Adrenal gland (tissue), 12 donors: ENCODE results near the gene BABAM2. TPM values are rescaled to one million over a fixed set of nuclear protein-coding genes. Genes with fewer than 3 reads are reported as not detected.

Source experiments
- DNase-seq, 7 donors: peaks; one replicate each; pipeline ENCODE4 v3.0.0-alpha.2; 2019 to 2020
- H3K27ac ChIP-seq, 5 donors: fragments of 200-600 bp; sonication (generic) in 4 of 5; 1 replicate in 3 of 5; 2 replicates in 2 of 5; pipeline versions ENCODE4 v1.5.1 to v1.8.0; 2016 to 2020; ENCODE audit warnings: mild to moderate bottlenecking in 1 of 5
- H3K27me3 ChIP-seq: fragments of 200-600 bp; 2 replicates; pipeline ENCODE4 v1.8.0; 2021
- H3K36me3 ChIP-seq, 2 donors: fragments of 200-600 bp; replicated peaks in 1 of 2; 1 replicate in 1 of 2; 2 replicates in 1 of 2; pipeline versions ENCODE4 v1.5.1 to v1.8.0; 2018 to 2022
- H3K4me1 ChIP-seq, 2 donors: fragments of 200-600 bp; replicated peaks in 1 of 2; 1 replicate in 1 of 2; 2 replicates in 1 of 2; pipeline versions ENCODE4 v1.5.1 to v1.8.0; 2018 to 2021
- H3K4me3 ChIP-seq, 4 donors: fragments of 200-600 bp; sonication (generic) in 3 of 4; one replicate each; pipeline ENCODE4 v1.5.1; 2016 to 2018
- H3K9me3 ChIP-seq, 3 donors: fragments of 200-600 bp; sonication (generic) in 1 of 3; replicated peaks in 1 of 3; 1 replicate in 2 of 3; 2 replicates in 1 of 3; pipeline versions ENCODE4 v1.5.1 to v1.8.0; 2016 to 2021
- CTCF ChIP-seq, 6 experiments: fragments of 450-650 bp in 4 of 6; fragments of 200-600 bp in 2 of 6; sonication (generic) in 1 of 6; IDR thresholded peaks; 1 replicate in 5 of 6; 2 replicates in 1 of 6; pipeline versions ENCODE4 v1.5.1 to v1.8.0; 2016 to 2021; ENCODE audit warnings: antibody characterized with exemption in 6 of 6, mild to moderate bottlenecking in 2 of 6, moderate library complexity in 1 of 6
- POLR2A ChIP-seq, 2 donors: fragments of 450-650 bp; IDR thresholded peaks; one replicate each; pipeline ENCODE4 v1.6.1; 2017; ENCODE audit warnings: antibody characterized with exemption in 2 of 2, mild to moderate bottlenecking in 2 of 2, moderate library complexity in 1 of 2
- WGBS, 4 donors: extraction: QIAGEN DNeasy Blood & Tissue Kit in 2 of 4; methylation state at CpG; one replicate each; pipeline versions ENCODE4 v1.1.5 to v1.1.7; 2013 to 2017; 5-methylcytosine and 5-hydroxymethylcytosine counted together
- intact Hi-C, 2 donors: fragments of 100-400 bp; cut with DNase I; formaldehyde crosslinking; loops; one replicate each; pipeline versions ENCODE4 v1.14.1 to v1.15.0; 2022 to 2023
- polyA plus RNA-seq, 3 donors: library from polyadenylated mRNA; stranded (reverse); fragments of 200-250 nt in 2 of 3; fragments of 350-450 nt in 1 of 3; fragmentation: Illumina TruSeq in 1 of 3; extraction: RNeasy Lipid Tissue Mini Kit (QIAGEN cat#74804) in 1 of 3; gene quantifications; one replicate each; pipeline ENCODE4 v1.2.3, GENCODE V29; 2013 to 2014
- total RNA-seq, 9 donors: library from RNA; depleted of rRNA in 4 of 9; stranded (reverse); fragments of >200 nt in 4 of 9; fragments of 120-200 nt in 1 of 9; fragmentation: NEBNext Ultra II Directional in 1 of 9; extraction: Animal tissue kit (Norgen Biotek cat#: 25700) in 1 of 9; gene quantifications; one replicate each; pipeline versions ENCODE4 v1.1.0 to v1.2.4, GENCODE V29; 2013 to 2023
- donor health status: healthy with polysubstance abuse.
- donor health status: Bipolar disorder and iron deficiency.
- donor health status: DM: yes; HTN: yes; CAD: no.
- donor health status: DM: no; HTN: no; CAD: no.
- donor health status: DM: no; HTN: no; CAD: no.
- donor health status: DM: yes; HTN: yes; CAD: no.

Gene BABAM2
- total and polyA plus RNA-seq, 12 donors: 88.2 to 925 (median 357) TPM

GRCh38 chr2:28375742-28376631 is 485.5 kb downstream of the BABAM2 start:
- intact Hi-C loops: no loop called here
- WGBS, 4 donors: 80 to 84% (median 83%) methylated on average over 4 to 8 of the region's 8 CpGs
- no peaks in the 10 kb centered on the region for H3K27me3 ChIP-seq
- H3K9me3 ChIP-seq: no peaks in the 10 kb centered on the region
- no peak overlapping the region for H3K27ac ChIP-seq
- no peak overlapping the region for H3K4me3 ChIP-seq
- no peaks in the 10 kb centered on the region for H3K4me1 ChIP-seq
- TF ChIP-seq CTCF (IDR thresholded peaks at IDR 0.05) (no peak), POLR2A (IDR thresholded peaks at IDR 0.05) (no peak)
- DNase-seq: no peak
- H3K36me3 ChIP-seq: no peaks in the 10 kb centered on the region

- H3K4me1 ChIP-seq: no peaks in the 10 kb centered on the region
- no peaks in the 10 kb centered on the region for H3K36me3 ChIP-seq
- H3K4me3 ChIP-seq: no peak overlapping the region
- TF ChIP-seq POLR2A (IDR thresholded peaks at IDR 0.05) (no peak), CTCF (IDR thresholded peaks at IDR 0.05) (no peak)
- no peak for DNase-seq
- intact Hi-C loops: no loop called here
- H3K27ac ChIP-seq: no peak overlapping the region
- no peaks in the 10 kb centered on the region for H3K27me3 ChIP-seq
- no peaks in the 10 kb centered on the region for H3K9me3 ChIP-seq
- 94 to 97% (median 96%) methylated on average over 16 to 19 of the region's 19 CpGs for WGBS, 4 donors
Measured at GRCh38 chr2:28377195-28377816, 486.8 kb downstream of the BABAM2 start.

- H3K4me1 ChIP-seq: no peaks in the 10 kb centered on the region
- TF ChIP-seq POLR2A (IDR thresholded peaks at IDR 0.05) (no peak), CTCF (IDR thresholded peaks at IDR 0.05) (no peak)
- intact Hi-C loops: no loop called here
- WGBS, 4 donors: 77 to 92% (median 85%) methylated on average over 8 to 9 of the region's 9 CpGs
- H3K36me3 ChIP-seq: no peaks in the 10 kb centered on the region
- H3K27ac ChIP-seq: no peak overlapping the region
- no peaks in the 10 kb centered on the region for H3K27me3 ChIP-seq
- H3K9me3 ChIP-seq: no peaks in the 10 kb centered on the region
- peak in 1 of 7 donors; percentile 35 for DNase-seq
- no peak overlapping the region for H3K4me3 ChIP-seq
Measured at GRCh38 chr2:28377984-28378678, 487.6 kb downstream of the BABAM2 start.
